K562 (cell line): ENCODE measurements around the gene SLC25A11. TPM values are rescaled to one million over a fixed set of nuclear protein-coding genes. Genes with fewer than 3 reads are reported as not detected.

ENCODE experiments used
- ATAC-seq: fragments of 200-7000 bp; cut with Tn5 transposase; 3 replicates; pipeline ENCODE4 v1.9.1; 2020; ENCODE audit warnings: moderate library complexity
- BruUV-seq: library from RNA; stranded (reverse); fragments of 400-500 nt; replicated peaks from 2 replicates; lab custom pipeline; 2021; lab: Mats Ljungman, UMichigan
- CTCF ChIA-PET: fragments of 300-600 bp; formaldehyde crosslinking; extraction: SDS; loops from one replicate; lab custom pipeline; 2021; ENCODE audit warnings: low intra/inter-chr PET ratio; lab: Yijun Ruan, JAX
- POLR2A ChIA-PET: fragments of 300-600, 350-650 bp; sonication (Branson Sonifier 250); formaldehyde crosslinking; extraction: SDS; loops from one replicate; lab custom pipeline; 2021; ENCODE audit warnings: antibody characterized with exemption, inconsistent platforms; lab: Yijun Ruan, JAX
- DNase-seq, 4 experiments: peaks; one replicate each; pipeline versions ENCODE4 v3.0.0 to v3.0.0-alpha.2; 2011 to 2018; ENCODE audit warnings: low spot score in 3 of 4, mixed read lengths in 3 of 4; ENCODE audit errors: extremely low read depth in 1 of 4
- FAIRE-seq: peaks from 2 replicates; lab custom pipeline; 2011; peaks lifted over from hg19 to GRCh38; lab: Jason Lieb, UNC
- H2AFZ ChIP-seq: 2 replicates; pipeline ENCODE4 v1.6.0; 2011; ENCODE audit warnings: low read depth, low read length, control low read depth, inconsistent platforms
- H3K27ac ChIP-seq: fragments of 200-600 bp; 3 replicates; pipeline ENCODE4 v1.8.0; 2011; ENCODE audit warnings: low read depth, mild to moderate bottlenecking, control low read depth, inconsistent platforms, low read length, moderate library complexity, mixed read lengths; ENCODE audit errors: extremely low read depth
- H3K27me3 ChIP-seq, 2 experiments: fragments of 300-600 bp in 1 of 2; 2 replicates in 1 of 2; 3 replicates in 1 of 2; pipeline versions ENCODE4 v1.6.0 to v1.8.0; 2011; ENCODE audit warnings: inconsistent platforms in 2 of 2, low read length in 2 of 2, mild to moderate bottlenecking in 1 of 2, mixed read lengths in 1 of 2, moderate library complexity in 1 of 2; ENCODE audit not compliant: control insufficient read depth in 2 of 2, insufficient read depth in 2 of 2
- H3K36me3 ChIP-seq: fragments of 300-600 bp; 3 replicates; pipeline ENCODE4 v1.8.0; 2011; ENCODE audit warnings: mild to moderate bottlenecking, low read length, inconsistent platforms; ENCODE audit not compliant: control insufficient read depth, insufficient read depth
- H3K4me1 ChIP-seq, 2 experiments: fragments of 200-600 bp in 1 of 2; replicated peaks in 1 of 2; 2 replicates in 1 of 2; 3 replicates in 1 of 2; pipeline versions ENCODE4 v1.5.1 to v1.8.0; 2011; ENCODE audit warnings: inconsistent platforms in 2 of 2, low read length in 2 of 2, mild to moderate bottlenecking in 1 of 2, mixed read lengths in 1 of 2, moderate library complexity in 1 of 2; ENCODE audit not compliant: control insufficient read depth in 2 of 2, insufficient read depth in 2 of 2
- H3K4me2 ChIP-seq: 2 replicates; pipeline ENCODE4 v1.6.1; 2011; ENCODE audit warnings: low read length, control low read depth, inconsistent platforms, mixed read lengths; ENCODE audit not compliant: insufficient read depth
- H3K4me3 ChIP-seq: fragments of 200-600 bp; sonication (generic), shearing (Covaris generic); 2 replicates; pipeline ENCODE4 v1.5.1; 2016; ENCODE audit warnings: control low read depth, inconsistent platforms
- H3K79me2 ChIP-seq: fragments of 200-600 bp; 3 replicates; pipeline ENCODE4 v1.8.0; 2011; ENCODE audit warnings: low read length, inconsistent platforms; ENCODE audit not compliant: control insufficient read depth, insufficient read depth
- H3K9ac ChIP-seq, 2 experiments: 2 replicates each; pipeline versions ENCODE4 v1.6.0 to v1.6.1; 2011; ENCODE audit warnings: low read depth in 2 of 2, low read length in 2 of 2, control low read depth in 1 of 2, inconsistent platforms in 1 of 2, mild to moderate bottlenecking in 1 of 2, mixed read lengths in 1 of 2; ENCODE audit not compliant: insufficient read depth in 1 of 2
- H3K9me1 ChIP-seq: one replicate; pipeline ENCODE4 v1.6.0; 2011; ENCODE audit warnings: inconsistent platforms, mild to moderate bottlenecking, low read length, moderate library complexity; ENCODE audit not compliant: control insufficient read depth, insufficient read depth
- H3K9me3 ChIP-seq: replicated peaks from 2 replicates; pipeline ENCODE4 v1.5.1; 2011; ENCODE audit warnings: low read depth, low read length, inconsistent platforms; ENCODE audit not compliant: control insufficient read depth, insufficient read depth
- H4K20me1 ChIP-seq: replicated peaks from 2 replicates; pipeline ENCODE4 v1.6.1; 2011; ENCODE audit warnings: low read length, inconsistent platforms, mixed read lengths; ENCODE audit not compliant: control insufficient read depth, insufficient read depth
- ADNP ChIP-seq: fragments of 200-800 bp; sonication (Bioruptor generic); IDR thresholded peaks from 2 replicates; pipeline ENCODE4 v1.6.1; 2016; ENCODE audit warnings: missing genetic modification characterization, missing compliant biosample characterization
- CBFA2T2 ChIP-seq: fragments of 450-650 bp; conservative IDR thresholded peaks from 2 replicates; pipeline ENCODE4 v1.6.1; 2017; ENCODE audit warnings: mild to moderate bottlenecking
- CEBPG ChIP-seq, 3 experiments: fragments of 200-800 bp in 1 of 3; sonication (Bioruptor generic) in 1 of 3; sonication (generic) in 1 of 3; formaldehyde crosslinking in 1 of 3; IDR thresholded peaks in 2 of 3; conservative IDR thresholded peaks in 1 of 3; 2 replicates each; pipeline versions ENCODE4 v1.6.1 to v1.8.0; 2016 to 2022; ENCODE audit warnings: missing compliant biosample characterization in 2 of 3, missing genetic modification characterization in 2 of 3, mild to moderate bottlenecking in 1 of 3, missing genetic modification reagents in 1 of 3
- CHCHD3 ChIP-seq: fragments of 250-450 bp; sonication (Bioruptor Pico); IDR thresholded peaks from 2 replicates; pipeline ENCODE4 v2.1.2; 2022; ENCODE audit warnings: mild to moderate bottlenecking
- CXXC5 ChIP-seq: fragments of 250-450 bp; sonication (Bioruptor Pico); IDR thresholded peaks from 2 replicates; pipeline ENCODE4 v1.8.0; 2022; ENCODE audit warnings: inconsistent platforms, mild to moderate bottlenecking, moderate library complexity
- ELF1 ChIP-seq: fragments of 200-800 bp; sonication (Bioruptor generic); IDR thresholded peaks from 2 replicates; pipeline ENCODE4 v1.6.1; 2016; ENCODE audit warnings: missing genetic modification characterization, missing compliant biosample characterization
- EP400 ChIP-seq: fragments of 450-650 bp; IDR thresholded peaks from 2 replicates; pipeline ENCODE4 v1.6.1; 2017; ENCODE audit warnings: antibody characterized with exemption, mild to moderate bottlenecking, moderate library complexity
- EWSR1 ChIP-seq: fragments of 450-650 bp; IDR thresholded peaks from 2 replicates; pipeline ENCODE4 v1.6.1; 2018; ENCODE audit warnings: borderline replicate concordance, mild to moderate bottlenecking, low read depth, moderate library complexity; ENCODE audit not compliant: partially characterized antibody
- FOSL1 ChIP-seq: fragments of 200-800 bp; sonication (Bioruptor generic); conservative IDR thresholded peaks from 2 replicates; pipeline ENCODE4 v1.6.1; 2016; ENCODE audit warnings: missing genetic modification characterization, missing compliant biosample characterization
- FOXA1 ChIP-seq: fragments of 450-650 bp; IDR thresholded peaks from 2 replicates; pipeline ENCODE4 v1.6.1; 2016; ENCODE audit warnings: mild to moderate bottlenecking, borderline replicate concordance
- IRF9 ChIP-seq: fragments of 450-650 bp; IDR thresholded peaks from 2 replicates; pipeline ENCODE4 v1.6.1; 2016; ENCODE audit warnings: missing biosample characterization, missing genetic modification characterization
- NKRF ChIP-seq: fragments of 450-650 bp; IDR thresholded peaks from 2 replicates; pipeline ENCODE4 v1.6.1; 2016; ENCODE audit warnings: borderline replicate concordance
- POLR2H ChIP-seq: IDR thresholded peaks from 2 replicates; pipeline ENCODE4 v1.6.1; 2016; ENCODE audit warnings: missing genetic modification characterization, low read depth, mild to moderate bottlenecking, control low read depth, missing compliant biosample characterization, moderate library complexity
- SMAD3 ChIP-seq: fragments of 450-650 bp; formaldehyde crosslinking; conservative IDR thresholded peaks from 2 replicates; pipeline ENCODE4 v1.4.0; 2020; ENCODE audit warnings: mild to moderate bottlenecking
- SUPT5H ChIP-seq: fragments of 450-650 bp; IDR thresholded peaks from 2 replicates; pipeline ENCODE4 v1.6.1; 2016
- TSC22D4 ChIP-seq: fragments of 450-650 bp; IDR thresholded peaks from 2 replicates; pipeline ENCODE4 v1.6.1; 2016; ENCODE audit warnings: missing genetic modification characterization, missing biosample characterization, control low read depth
- ZBTB33 ChIP-seq: sonication (generic); formaldehyde crosslinking; IDR thresholded peaks from 2 replicates; pipeline ENCODE4 v1.8.1; 2023; ENCODE audit warnings: mild to moderate bottlenecking, missing genetic modification reagents
- ZNF644 ChIP-seq: fragments of 200-800 bp; sonication (Bioruptor generic); IDR thresholded peaks from 2 replicates; pipeline ENCODE4 v1.6.1; 2016; ENCODE audit warnings: low read depth, missing genetic modification characterization, missing compliant biosample characterization
- WGBS: fragments of 100-300 bp; shearing (Covaris generic); methylation state at CpG from one replicate; pipeline ENCODE4 v1.1.6; 2016; ENCODE audit warnings: low coverage, mixed read lengths; ENCODE audit not compliant: insufficient coverage; ENCODE audit errors: missing lambda C conversion rate; 5-methylcytosine and 5-hydroxymethylcytosine counted together
- in situ Hi-C: fragments of 300-500 bp; cut with MboI; formaldehyde crosslinking; loops from 4 replicates; pipeline ENCODE4 v1.15.0; 2018; ENCODE audit warnings: inconsistent platforms, mixed read lengths
- intact Hi-C: fragments of 100-400 bp; cut with micrococcal nuclease; formaldehyde crosslinking; loops from 2 replicates; pipeline ENCODE4 v1.14.2; 2022
- polyA plus RNA-seq, 8 experiments: library from polyadenylated mRNA; depleted of rRNA in 4 of 8; stranded (reverse) in 5 of 8; unstranded in 3 of 8; fragments of >200 nt; fragmentation: Nextera tagmentation in 2 of 8; fragmentation: Illumina TruSeq in 1 of 8; extraction: Ambion mirVana in 2 of 8; extraction: Trizol in 1 of 8; gene quantifications; 2 replicates each; pipeline versions ENCODE4 v1.2.1 to v1.2.3, GENCODE V29; 2011 to 2014; ENCODE audit warnings: inconsistent platforms in 1 of 8, missing spikeins in 1 of 8
- total RNA-seq, 7 experiments: library from RNA; depleted of rRNA in 6 of 7; stranded (reverse); fragments of >200 nt in 6 of 7; fragmentation: Illumina TruSeq in 2 of 7; extraction: Trizol in 2 of 7; gene quantifications; 2 replicates each; pipeline versions ENCODE4 v1.2.1 to v1.2.3, GENCODE V29; 2011 to 2021; ENCODE audit warnings: low replicate concordance in 1 of 7

SLC25A11 gene
- total and polyA plus RNA-seq, 9 of the 15 experiments (the other 6 are each of a cell fraction or from before 2014, with no cell fraction given) = 3.1 to 56.7 (median 32.9) TPM

- WGBS = 96% methylated on average over 4 of the region's 15 CpGs
- peak in 1 of 4 experiments; percentile 45 for DNase-seq
- Histone ChIP-seq H2AFZ (no peak overlapping the region), H3K4me1 (peaks cover 23 to 26% of the 10 kb centered on the region in 2 experiments), H3K4me2 (peak overlapping the region; percentile 89), H3K9me3 (no peaks in the 10 kb centered on the region), H4K20me1 (no peaks in the 10 kb centered on the region), H3K79me2 (peaks cover 26% of the 10 kb centered on the region), H3K36me3 (peaks cover 58% of the 10 kb centered on the region; the same call in 2 of the 3 replicates), H3K27me3 (no peaks in the 10 kb centered on the region), H3K27ac (peak overlapping the region; percentile 95; the same call in 2 of the 3 replicates), H3K9me1 (no peaks in the 10 kb centered on the region), H3K9ac (peak overlapping the region; percentile 89 to 94; a peak in 3 of 4 replicates), H3K4me3 (no peak overlapping the region)
- in situ Hi-C loops (no loop called here), intact Hi-C loops (loop anchor here (10.0 kb wide), 1 partner anchor 64 kb away; the partner anchor contains the start of gene CHRNE)
- no TSS peak for BruUV-seq
- POLR2A ChIA-PET = interaction anchor here (0.6 to 1.4 kb wide), 5 partner anchors 10 to 864 kb away, joined by 3 to 8 read pairs (median 6); partner anchors contain the start of gene CAMTA2
- no peak for ATAC-seq
- CTCF ChIA-PET = no interaction called here
- no peak for FAIRE-seq
- TF ChIP-seq NKRF (no peak), EP400 (peak; percentile 42; the same call in 1 of the 2 replicates), EWSR1 (no peak), CXXC5 (peak; percentile 15), ADNP (no peak), FOSL1 (tag) (peak; percentile 96), CEBPG (CRISPR knock-in tag; IDR thresholded peaks at IDR 0.05) (peak; percentile 94), CEBPG (tag; conservative IDR thresholded peaks at IDR 0.05 in 1 of 2, IDR thresholded peaks at IDR 0.05 in 1 of 2) (peak in 1 of 2 experiments; percentile 94; a peak in 2 of 4 replicates), SMAD3 (CRISPR knock-in tag) (no peak), FOXA1 (no peak), CBFA2T2 (no peak), CHCHD3 (CRISPR knock-in tag) (no peak), POLR2H (tag) (peak; percentile 49; the same call in 1 of the 2 replicates), ZNF644 (tag) (0 out of 2 replicates have a peak, but pooled peaks have one; percentile 34), TSC22D4 (tag) (no peak), IRF9 (peak; percentile 56), ELF1 (tag) (no peak), ZBTB33 (CRISPR knock-in tag) (peak; percentile 98), SUPT5H (no peak)
Measured at GRCh38 chr17:4969047-4969550, 29.3 kb upstream of the SLC25A11 start.
